Endothelial cell of umbilical vein (primary cell): ENCODE data around the gene CAMSAP3. TPM values are rescaled to one million over a fixed set of nuclear protein-coding genes. Genes with fewer than 3 reads are reported as not detected.

Source experiments
- BruUV-seq: library from RNA; stranded (reverse); fragments of 400-500 nt; replicated peaks from 2 replicates; lab custom pipeline; 2021; lab: Mats Ljungman, UMichigan
- CTCF ChIA-PET: fragments of 300-600, 350-600 bp; sonication (Branson Sonifier 250); formaldehyde crosslinking; loops from one replicate; lab custom pipeline; 2021; ENCODE audit warnings: antibody characterized with exemption, inconsistent platforms; lab: Charles Lee
- POLR2A ChIA-PET: fragments of 300-600, 350-600 bp; sonication (Branson Sonifier 250); formaldehyde crosslinking; loops from one replicate; lab custom pipeline; 2021; ENCODE audit warnings: antibody characterized with exemption, inconsistent platforms; lab: Charles Lee
- DNase-seq: peaks from one replicate; pipeline ENCODE4 v3.0.0-alpha.2; 2011; ENCODE audit warnings: low read depth, low spot score
- FAIRE-seq: peaks from 2 replicates; lab custom pipeline; 2011; peaks lifted over from hg19 to GRCh38; lab: Jason Lieb, UNC
- H2AFZ ChIP-seq: 2 replicates; pipeline ENCODE4 v1.6.0; 2012; ENCODE audit warnings: low read depth, low read length, control low read depth, inconsistent platforms
- H3K27ac ChIP-seq: 2 replicates; pipeline ENCODE4 v1.5.1; 2011; ENCODE audit warnings: low read depth, mild to moderate bottlenecking, control low read depth, low read length, moderate library complexity; ENCODE audit not compliant: insufficient read depth
- H3K27me3 ChIP-seq, 2 experiments: 2 replicates each; pipeline versions ENCODE4 v1.6.0 to v1.6.1; 2011; ENCODE audit warnings: low read length in 2 of 2, mixed read lengths in 1 of 2; ENCODE audit not compliant: control insufficient read depth in 2 of 2, insufficient read depth in 2 of 2
- H3K36me3 ChIP-seq, 2 experiments: 2 replicates in 1 of 2; 3 replicates in 1 of 2; pipeline ENCODE4 v1.5.1; 2011; ENCODE audit warnings: low read length in 2 of 2, mild to moderate bottlenecking in 1 of 2, moderate library complexity in 1 of 2; ENCODE audit not compliant: control insufficient read depth in 2 of 2, insufficient read depth in 2 of 2; ENCODE audit errors: extremely low read depth in 1 of 2
- H3K4me1 ChIP-seq: 3 replicates; pipeline ENCODE4 v1.5.1; 2011; ENCODE audit warnings: mild to moderate bottlenecking, low read length; ENCODE audit not compliant: control insufficient read depth, insufficient read depth; ENCODE audit errors: extremely low read depth
- H3K4me2 ChIP-seq: 2 replicates; pipeline ENCODE4 v1.6.1; 2011; ENCODE audit warnings: low read length, control low read depth, mixed read lengths; ENCODE audit not compliant: insufficient read depth
- H3K4me3 ChIP-seq, 3 experiments: fragments of 200-600 bp in 1 of 3; sonication (generic), shearing (Covaris generic) in 1 of 3; replicated peaks in 1 of 3; 2 replicates each; pipeline ENCODE4 v1.5.1; 2011 to 2016; ENCODE audit warnings: control low read depth in 3 of 3, low read length in 3 of 3, mild to moderate bottlenecking in 2 of 3, inconsistent platforms in 1 of 3, low read depth in 1 of 3, moderate library complexity in 1 of 3; ENCODE audit not compliant: insufficient read depth in 1 of 3
- H3K79me2 ChIP-seq: 2 replicates; pipeline ENCODE4 v1.6.0; 2012; ENCODE audit warnings: low read length, inconsistent platforms; ENCODE audit not compliant: control insufficient read depth, insufficient read depth
- H3K9ac ChIP-seq: replicated peaks from 2 replicates; pipeline ENCODE3; 2011; ENCODE audit warnings: low read length, control low read depth; ENCODE audit not compliant: insufficient read depth; ENCODE audit errors: extremely low read depth
- H3K9me1 ChIP-seq: replicated peaks from 3 replicates; pipeline ENCODE4 v1.6.0; 2011; ENCODE audit warnings: mild to moderate bottlenecking, low read length; ENCODE audit not compliant: control insufficient read depth, insufficient read depth; ENCODE audit errors: extremely low read depth
- H3K9me3 ChIP-seq: replicated peaks from 2 replicates; pipeline ENCODE4 v1.5.1; 2012; ENCODE audit warnings: low read length, inconsistent platforms; ENCODE audit not compliant: control insufficient read depth, insufficient read depth
- H4K20me1 ChIP-seq: replicated peaks from 2 replicates; pipeline ENCODE3; 2011; ENCODE audit warnings: mild to moderate bottlenecking, low read length; ENCODE audit not compliant: control insufficient read depth, insufficient read depth; ENCODE audit errors: extremely low read depth
- CTCF ChIP-seq, 2 donors: IDR thresholded peaks; 1 replicate in 1 of 2; 2 replicates in 1 of 2; pipeline ENCODE4 v1.5.1; 2011; ENCODE audit warnings: low read length in 2 of 2, mild to moderate bottlenecking in 2 of 2, moderate library complexity in 2 of 2, control low read depth in 1 of 2, inconsistent platforms in 1 of 2, low read depth in 1 of 2; ENCODE audit not compliant: insufficient read depth in 1 of 2; ENCODE audit errors: extremely low read depth in 1 of 2
- EZH2 ChIP-seq: IDR thresholded peaks from 2 replicates; pipeline ENCODE4 v1.6.1; 2012; ENCODE audit warnings: borderline replicate concordance, low read depth, mild to moderate bottlenecking, moderate library complexity, low read length, inconsistent platforms; ENCODE audit not compliant: severe bottlenecking
- FOS ChIP-seq: IDR thresholded peaks from 2 replicates; pipeline ENCODE4 v1.6.1; 2011; ENCODE audit warnings: mild to moderate bottlenecking, low read length, moderate library complexity, borderline replicate concordance; ENCODE audit not compliant: insufficient read depth
- GATA2 ChIP-seq: IDR thresholded peaks from 2 replicates; pipeline ENCODE4 v1.7.0; 2011; ENCODE audit warnings: low read depth, mild to moderate bottlenecking, moderate library complexity, mixed read lengths, low read length; ENCODE audit not compliant: insufficient read length, insufficient read depth
- JUN ChIP-seq: IDR thresholded peaks from 2 replicates; pipeline ENCODE4 v1.6.1; 2011; ENCODE audit warnings: borderline replicate concordance, low read depth; ENCODE audit not compliant: insufficient read length, insufficient read depth
- MAX ChIP-seq: IDR thresholded peaks from 2 replicates; pipeline ENCODE4 v1.6.1; 2011; ENCODE audit not compliant: insufficient read depth, insufficient read length
- MYC ChIP-seq: IDR thresholded peaks from one replicate; pipeline ENCODE4 v1.6.1; 2011; ENCODE audit warnings: mild to moderate bottlenecking, low read depth, low read length
- POLR2A ChIP-seq: IDR thresholded peaks from 2 replicates; pipeline ENCODE4 v1.6.1; 2012; ENCODE audit warnings: low read depth, mild to moderate bottlenecking, control low read depth, low read length
- POLR2AphosphoS5 ChIP-seq: IDR thresholded peaks from 2 replicates; pipeline ENCODE4 v1.6.1; 2012; ENCODE audit warnings: low read depth, mild to moderate bottlenecking, control low read depth, low read length, moderate library complexity; ENCODE audit not compliant: insufficient read depth
- dilution Hi-C: fragments of 300-500 bp; cut with MboI; formaldehyde crosslinking; loops from one replicate; pipeline ENCODE4 v1.15.0; 2019; ENCODE audit warnings: low sequenced_read_pairs; ENCODE audit not compliant: extremely low pct_ligation_motif_present
- intact Hi-C: fragments of 100-400 bp; cut with micrococcal nuclease; formaldehyde crosslinking; loops from one replicate; pipeline ENCODE4 v1.10.0; 2022
- polyA plus RNA-seq, 4 experiments: library from polyadenylated mRNA; depleted of rRNA in 3 of 4; stranded (reverse) in 3 of 4; unstranded in 1 of 4; fragments of >200 nt; gene quantifications; 2 replicates each; pipeline versions ENCODE4 v1.2.1 to v1.2.3, GENCODE V29; 2011 to 2012; ENCODE audit warnings: missing spikeins in 1 of 4
- total RNA-seq: library from RNA; stranded (reverse); gene quantifications from 2 replicates; pipeline ENCODE4 v1.2.3, GENCODE V29; 2021

The CAMSAP3 gene
- total and polyA plus RNA-seq, 2 donors (not counting 3 experiments of a cell fraction or from before 2014, with no cell fraction given) = 0.11 to 0.22 TPM

- Histone ChIP-seq H3K36me3 (no peaks in the 10 kb centered on the region), H3K9me3 (no peaks in the 10 kb centered on the region), H3K27ac (no peak overlapping the region), H3K4me2 (no peak overlapping the region), H3K79me2 (no peaks in the 10 kb centered on the region), H3K27me3 (no peaks in the 10 kb centered on the region), H3K4me1 (no peaks in the 10 kb centered on the region), H3K4me3 (no peak overlapping the region), H3K9ac (no peak overlapping the region), H2AFZ (no peak overlapping the region), H3K9me1 (no peaks in the 10 kb centered on the region), H4K20me1 (no peaks in the 10 kb centered on the region)
- dilution Hi-C loops = no loop called here
- ChIA-PET CTCF (interaction anchor here (0.9 to 3.7 kb wide), 3 partner anchors 11 to 220 kb away, joined by 3 to 29 read pairs (median 3); partner anchors contain the start of gene TRAPPC5), POLR2A (no interaction called here)
- TF ChIP-seq FOS = no peak
- TF ChIP-seq POLR2A = no peak
- no peak for TF ChIP-seq POLR2AphosphoS5
- TF ChIP-seq GATA2 = no peak
- no peak for TF ChIP-seq JUN
- TF ChIP-seq EZH2 = no peak
- TF ChIP-seq MYC = no peak
- TF ChIP-seq CTCF (IDR thresholded peaks at IDR 0.05; ENCODE audit: extremely low read depth in 1 of 2, insufficient read depth in 1 of 2, low read depth in 1 of 2, low read length in 2 of 2) = no peak
- TF ChIP-seq MAX = no peak
- no peak for DNase-seq
- no peak for FAIRE-seq
- intact Hi-C loops = no loop called here
- BruUV-seq = no TSS peak
Observed at GRCh38 chr19:7579182-7579581, 16.5 kb upstream of the CAMSAP3 start.
